DMS79 treated with DMSO at 0.1 percent for 48 hours (cell line): ENCODE results near the gene SETBP1.

ENCODE experiments used
- DNase-seq: peaks from one replicate; lab custom pipeline; 2025; lab: John Stamatoyannopoulos, UW

SETBP1 gene

DNA sequence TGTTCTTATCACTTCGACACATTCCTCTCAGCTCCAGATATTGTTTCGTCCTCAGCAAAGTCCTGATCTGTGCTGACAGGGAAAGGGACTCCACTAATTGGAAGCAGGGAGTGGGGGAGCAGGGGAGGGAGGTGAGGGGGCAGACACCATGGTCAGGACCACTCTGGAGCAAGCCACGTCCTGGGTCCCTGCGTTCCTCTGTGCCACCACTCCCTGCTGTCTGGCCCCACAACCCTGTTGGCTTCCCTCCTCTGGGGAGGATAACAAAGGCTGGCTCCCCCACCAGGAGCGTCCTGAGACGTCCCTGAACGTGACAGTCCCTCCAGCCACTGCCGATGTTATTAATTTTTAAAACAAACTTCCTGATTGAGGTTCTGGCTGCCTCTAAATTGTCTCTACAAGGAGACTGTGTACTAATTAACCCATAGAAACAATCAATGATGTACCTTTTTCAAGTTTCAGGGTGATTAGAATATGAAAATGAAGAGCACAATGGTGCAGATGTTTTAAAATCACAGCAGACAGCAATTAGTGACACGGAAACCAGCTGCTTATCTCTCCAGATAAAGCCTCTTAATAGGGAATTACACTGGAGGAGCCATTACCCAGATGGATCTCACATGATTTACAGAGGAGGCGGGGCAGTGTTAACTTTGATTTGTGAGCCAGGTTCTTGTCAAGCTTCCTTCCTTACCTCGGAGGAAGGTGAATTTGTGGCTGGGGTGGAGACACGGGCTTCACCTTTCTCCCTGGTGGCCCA lies 257.5 kb downstream of the SETBP1 start:
- peak; percentile 86 for DNase-seq

DNA sequence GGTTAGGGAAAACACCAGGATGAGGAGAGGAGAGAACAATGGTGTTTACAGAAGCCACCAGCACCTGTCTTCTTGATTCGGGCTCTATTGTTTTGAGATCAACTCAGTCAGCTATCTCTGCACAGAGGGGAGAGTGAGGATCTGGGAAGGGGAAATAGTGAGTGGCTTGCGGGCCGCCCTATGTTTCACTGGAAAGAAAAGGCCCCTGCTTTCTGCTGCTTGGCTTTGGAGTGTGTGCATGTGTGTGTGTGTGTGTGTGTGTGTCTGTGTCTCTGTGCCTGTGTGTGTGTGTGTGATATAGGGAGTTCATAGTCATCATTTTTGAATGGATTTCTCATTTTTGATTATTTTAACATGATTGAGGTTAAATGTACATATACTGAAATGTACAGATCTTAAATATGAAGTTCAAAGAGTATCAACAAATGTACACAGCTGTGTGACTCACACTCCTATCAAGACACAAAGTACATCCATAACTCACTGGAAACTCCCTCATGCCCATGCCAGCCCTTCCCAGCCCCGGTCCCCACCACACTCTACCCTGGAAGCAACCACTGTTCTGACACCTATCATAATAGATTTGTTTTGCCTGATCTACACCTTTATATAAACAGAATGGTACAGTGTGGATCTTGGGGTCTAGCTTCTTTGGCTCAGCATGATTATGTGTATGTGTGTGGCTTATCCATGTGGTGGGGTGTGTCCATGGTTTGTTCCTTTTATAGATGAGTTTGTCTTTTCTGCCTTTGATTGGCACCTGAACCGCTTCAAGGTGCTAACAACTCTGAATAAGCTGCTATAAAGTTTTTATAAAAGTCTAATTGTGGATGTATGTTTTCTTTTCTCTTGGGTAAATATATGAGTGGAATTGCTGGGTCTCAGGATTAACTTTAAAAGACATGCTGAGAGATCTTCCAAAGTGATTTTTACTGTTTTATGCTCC lies 258.3 kb downstream of the SETBP1 start:
- DNase-seq = no peak

DNA sequence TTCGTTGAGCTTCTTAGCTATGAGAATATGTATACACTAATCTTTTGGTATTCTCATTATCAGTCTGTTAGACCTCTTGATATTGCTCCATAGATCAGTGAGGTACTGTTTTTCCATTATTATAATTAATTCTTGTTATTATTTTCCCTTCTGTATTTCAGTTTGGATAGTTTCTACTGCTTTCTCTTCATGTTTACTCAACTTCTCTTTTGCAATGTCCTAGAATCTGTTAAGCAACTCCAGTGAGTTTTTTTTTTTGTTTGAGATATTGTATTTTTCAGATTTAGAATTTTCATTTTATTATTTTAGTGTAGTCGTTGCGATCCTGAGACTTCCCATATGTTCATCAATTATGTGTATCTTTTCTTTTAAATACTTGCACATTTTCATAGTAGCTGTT lies 260.8 kb downstream of the SETBP1 start:
- no peak for DNase-seq

DNA sequence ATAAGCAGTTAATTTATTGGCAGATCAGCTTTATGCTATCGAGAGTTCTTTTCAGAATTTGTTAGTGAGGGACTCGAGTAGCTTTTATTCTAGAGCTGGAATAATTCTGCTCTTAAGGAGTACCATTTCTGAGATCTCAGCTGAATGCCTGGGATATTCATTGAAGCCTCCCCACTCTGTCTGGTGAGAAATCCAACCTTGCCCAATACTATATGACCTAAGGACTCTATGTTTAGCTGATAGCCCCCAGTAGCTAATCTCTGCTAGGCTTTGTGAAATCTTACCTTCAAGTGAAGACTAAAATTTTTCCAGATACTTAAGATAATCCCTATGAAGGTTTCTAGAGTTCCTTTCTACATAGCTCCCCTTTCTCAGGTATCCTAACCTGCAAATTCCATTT lies 261.4 kb downstream of the SETBP1 start:
- DNase-seq = no peak

DNA sequence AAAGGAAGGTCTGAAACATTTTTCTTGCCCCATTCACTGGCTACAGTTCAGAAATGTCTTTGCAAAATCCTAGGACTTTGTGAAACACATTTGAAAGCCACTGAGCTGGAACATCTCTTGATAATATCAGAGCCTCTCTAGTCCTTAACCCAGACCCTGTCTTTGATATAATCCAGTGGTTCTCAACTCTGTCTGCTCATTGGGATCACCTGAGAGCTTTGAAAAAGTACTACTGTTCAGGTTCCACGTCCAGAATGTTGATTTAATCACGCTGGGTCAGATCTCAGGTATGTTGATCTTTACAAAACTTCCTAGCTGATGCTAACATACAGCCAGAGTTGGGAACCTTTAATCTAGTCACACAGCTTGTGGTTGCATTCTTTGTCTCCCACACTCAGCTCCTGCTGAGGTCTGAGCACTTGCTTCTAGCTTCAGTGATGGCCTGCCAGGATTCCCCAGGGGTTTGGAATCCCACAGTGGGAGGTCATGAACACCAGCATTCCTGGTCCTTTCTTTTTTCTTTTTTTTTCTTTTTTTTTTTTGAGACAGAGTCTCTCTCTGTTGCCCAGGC lies 262.7 kb downstream of the SETBP1 start:
- DNase-seq = peak; percentile 48

DNA sequence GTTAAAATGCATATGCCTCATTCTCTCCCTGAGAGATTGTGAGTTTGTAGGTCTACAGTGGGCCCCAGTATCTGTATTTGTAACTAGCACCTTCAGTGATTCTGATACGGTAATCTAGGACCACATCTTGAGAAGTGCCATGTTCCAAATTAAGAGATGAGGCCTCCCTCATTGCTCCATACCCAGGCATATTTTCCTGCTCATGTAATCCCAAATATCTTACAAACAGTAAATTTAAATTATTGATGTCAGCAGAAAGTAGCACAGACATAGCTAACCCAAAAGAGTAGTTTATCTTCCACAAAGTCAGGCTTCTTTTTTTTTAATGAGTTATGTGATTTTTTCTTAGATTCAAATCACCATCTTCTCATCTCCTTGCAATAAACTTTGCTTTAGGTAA lies 263.8 kb downstream of the SETBP1 start:
- DNase-seq = no peak

DNA sequence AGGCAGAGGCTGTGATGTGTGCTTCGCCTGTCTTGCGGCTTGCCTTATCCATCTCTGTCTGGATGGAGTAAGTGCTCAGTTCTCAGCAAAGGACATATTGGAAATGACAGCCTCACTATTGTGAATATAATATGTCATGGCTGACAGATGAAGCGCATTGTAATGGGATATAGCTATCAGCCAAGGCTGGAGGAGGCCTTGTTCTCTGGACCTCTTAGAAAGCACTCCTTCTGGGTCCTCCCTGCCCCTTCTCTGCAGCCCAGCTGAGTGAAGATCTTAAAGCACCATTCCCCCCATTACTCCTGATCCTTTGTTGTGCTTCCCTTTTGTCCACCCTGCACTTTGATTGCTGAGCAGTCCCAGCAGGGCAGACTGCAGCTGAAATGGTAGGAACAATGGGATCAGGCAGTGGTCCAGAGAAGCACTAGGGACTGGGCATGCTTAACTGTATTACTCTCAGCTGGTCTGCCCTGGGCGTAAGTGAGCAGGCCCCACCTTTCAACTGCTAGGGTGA lies 265.3 kb downstream of the SETBP1 start:
- DNase-seq = peak; percentile 99

DNA sequence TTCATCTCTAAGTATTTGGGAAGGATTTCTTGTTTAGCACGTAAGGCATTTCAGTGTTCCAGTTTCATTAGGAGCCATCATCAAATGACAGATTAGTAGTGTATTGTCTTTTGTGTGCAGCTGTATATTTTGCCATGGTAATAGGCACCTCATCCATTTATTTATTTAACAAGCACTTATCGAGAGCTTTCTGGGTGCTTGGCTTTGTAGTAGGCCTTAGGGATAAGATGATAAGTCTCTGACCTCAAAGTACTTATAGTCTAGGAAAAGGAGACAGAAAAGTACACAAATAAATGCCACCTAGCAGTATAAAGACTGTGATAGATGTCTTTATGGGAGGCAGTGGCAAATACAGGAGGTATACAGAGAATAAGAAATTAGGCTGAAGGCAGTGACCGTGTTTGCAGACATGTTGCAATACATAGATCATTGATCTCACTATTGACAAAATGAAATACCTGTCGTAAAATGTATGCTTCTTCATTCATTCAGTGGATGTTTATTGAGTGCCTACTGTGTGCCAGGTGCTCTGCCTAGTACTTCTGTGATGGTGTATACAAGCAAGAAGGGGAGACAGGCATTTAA lies 265.9 kb downstream of the SETBP1 start:
- DNase-seq = peak; percentile 99

DNA sequence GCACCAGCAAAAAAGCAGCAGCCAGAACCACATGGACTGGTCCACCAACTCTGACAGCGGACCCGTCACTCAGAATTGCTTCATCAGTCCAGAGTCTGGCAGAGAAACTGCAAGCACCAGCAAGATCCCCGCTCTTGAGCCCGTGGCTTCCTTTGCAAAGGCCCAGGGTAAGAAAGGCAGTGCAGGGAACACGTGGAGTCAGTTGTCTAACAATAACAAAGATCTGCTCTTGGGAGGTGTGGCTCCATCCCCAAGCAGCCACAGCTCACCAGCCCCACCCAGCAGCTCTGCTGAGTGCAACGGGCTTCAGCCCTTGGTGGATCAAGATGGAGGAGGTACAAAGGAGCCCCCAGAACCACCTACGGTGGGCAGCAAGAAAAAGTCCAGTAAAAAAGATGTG lies 269.3 kb downstream of the SETBP1 start:
- no peak for DNase-seq

DNA sequence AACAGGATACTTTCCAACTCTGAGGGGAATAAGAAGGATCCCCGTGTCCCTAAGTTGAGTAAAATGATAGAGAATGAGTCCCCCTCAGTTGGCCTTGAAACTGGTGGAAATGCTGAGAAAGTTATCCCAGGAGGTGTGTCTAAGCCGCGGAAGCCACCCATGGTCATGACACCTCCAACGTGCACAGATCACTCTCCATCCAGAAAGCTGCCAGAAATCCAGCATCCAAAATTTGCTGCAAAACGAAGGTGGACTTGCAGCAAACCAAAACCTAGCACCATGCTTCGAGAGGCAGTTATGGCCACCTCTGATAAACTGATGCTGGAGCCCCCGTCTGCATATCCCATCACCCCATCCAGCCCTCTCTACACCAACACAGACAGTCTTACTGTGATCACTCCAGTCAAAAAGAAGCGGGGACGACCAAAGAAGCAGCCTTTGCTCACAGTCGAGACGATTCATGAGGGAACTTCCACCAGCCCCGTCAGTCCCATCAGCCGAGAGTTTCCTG lies 270.1 kb downstream of the SETBP1 start:
- no peak for DNase-seq

DNA sequence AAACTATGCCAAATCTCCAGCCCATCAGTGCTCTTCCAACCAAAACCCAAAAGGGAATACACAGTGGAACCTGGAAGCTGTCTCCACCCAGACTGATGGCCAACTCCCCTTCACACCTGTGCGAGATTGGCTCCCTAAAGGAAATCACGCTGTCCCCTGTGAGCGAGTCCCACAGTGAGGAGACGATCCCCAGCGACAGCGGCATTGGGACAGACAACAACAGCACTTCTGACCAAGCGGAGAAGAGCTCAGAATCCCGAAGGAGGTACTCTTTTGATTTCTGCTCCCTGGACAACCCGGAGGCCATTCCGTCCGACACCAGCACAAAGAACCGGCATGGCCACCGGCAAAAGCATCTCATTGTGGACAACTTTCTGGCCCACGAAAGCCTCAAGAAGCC lies 271.1 kb downstream of the SETBP1 start:
- no peak for DNase-seq

DNA sequence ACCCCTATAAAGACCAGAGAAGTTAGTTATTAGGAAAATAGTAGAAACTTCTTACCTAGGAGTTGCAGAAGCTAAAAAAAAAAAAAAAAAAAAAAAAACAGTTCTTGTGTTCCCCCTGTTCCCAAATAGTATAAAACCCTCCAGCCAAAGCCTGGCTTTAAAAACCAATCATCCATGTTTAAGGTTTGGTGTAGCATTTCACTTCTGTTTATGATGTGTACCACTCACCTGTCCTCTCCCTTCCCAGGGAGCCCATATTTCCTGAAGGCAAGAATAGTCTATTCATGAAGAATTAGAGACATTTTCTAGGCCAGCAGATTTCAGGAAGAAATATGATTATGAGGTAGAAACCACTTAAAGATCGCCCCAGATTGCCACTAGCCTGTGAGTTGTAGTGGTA lies 273.6 kb downstream of the SETBP1 start:
- peak; percentile 87 for DNase-seq

DNA sequence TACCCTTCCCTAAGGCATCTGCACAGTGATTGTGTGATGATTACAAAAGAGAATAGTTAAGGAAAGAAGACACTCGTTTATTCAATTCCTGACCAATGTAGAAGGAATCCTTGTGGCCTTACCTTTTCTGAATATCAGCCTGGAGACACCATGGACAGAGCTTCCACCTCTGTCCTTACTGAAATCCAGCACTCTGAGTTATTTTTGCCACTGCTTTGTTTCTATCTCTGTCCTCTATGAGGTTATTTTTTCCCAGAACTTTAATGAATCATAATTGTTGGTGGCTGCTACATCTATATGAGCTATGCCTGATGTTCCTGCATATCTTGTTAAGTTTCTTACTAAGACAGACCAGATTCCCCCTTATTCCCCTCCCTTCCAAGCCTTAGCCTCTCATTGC lies 275.1 kb downstream of the SETBP1 start:
- DNase-seq = no peak

DNA sequence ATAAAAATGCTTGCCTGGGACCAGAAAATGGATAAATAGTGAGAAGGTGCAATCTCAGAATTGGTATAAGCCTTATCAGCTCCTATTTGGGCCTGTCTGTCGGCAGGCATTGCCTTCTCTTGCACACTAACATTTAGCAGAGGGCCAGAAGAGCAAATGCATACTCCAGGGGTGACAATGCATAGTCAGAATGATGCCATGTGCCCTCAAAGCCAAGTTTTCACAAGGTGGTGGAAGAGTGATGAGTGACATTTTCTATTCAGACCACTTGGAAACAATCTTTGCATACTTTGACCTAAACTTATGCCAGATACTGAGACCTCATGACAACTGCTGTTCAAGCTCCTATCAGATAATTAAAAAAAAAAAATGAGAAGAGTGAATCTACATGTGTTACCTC lies 276.3 kb downstream of the SETBP1 start:
- DNase-seq = no peak

DNA sequence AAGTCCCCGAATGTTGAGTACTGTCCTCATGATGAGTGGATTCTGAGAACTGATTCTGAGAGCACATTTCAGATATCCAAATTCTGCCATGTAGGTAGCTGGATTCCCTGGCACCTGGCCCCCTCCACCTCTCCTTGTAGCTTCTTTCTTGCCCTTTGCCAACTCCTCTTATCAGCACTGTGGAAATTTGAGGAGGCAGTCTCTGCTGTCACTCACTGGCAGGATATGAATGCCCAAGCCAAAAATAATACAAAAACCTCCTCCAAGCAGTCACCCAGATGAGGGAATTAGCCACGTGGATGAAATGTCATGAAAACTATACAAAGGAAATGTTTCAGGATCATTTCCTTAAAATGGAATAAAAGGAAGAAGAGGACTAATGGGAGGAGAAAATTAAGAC lies 276.8 kb downstream of the SETBP1 start:
- no peak for DNase-seq

DNA sequence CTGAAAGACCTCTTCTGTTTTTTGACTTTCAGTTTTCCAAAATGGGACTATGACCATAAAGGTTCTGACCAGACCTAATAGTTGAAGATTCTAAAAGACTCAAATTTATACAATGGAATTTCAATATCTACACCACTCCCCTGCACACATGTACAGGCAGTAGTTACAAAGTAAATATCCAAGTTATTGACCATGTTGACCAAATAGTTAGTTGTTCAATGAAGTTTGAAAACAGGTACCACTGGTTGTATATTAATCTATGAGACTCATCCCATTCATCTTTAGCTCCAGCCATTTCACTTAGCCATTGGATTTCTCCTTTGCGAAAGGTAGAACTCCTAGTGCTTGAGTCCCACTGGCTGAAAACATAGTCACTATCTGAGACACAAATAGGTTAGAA lies 277.4 kb downstream of the SETBP1 start:
- no peak for DNase-seq

DNA sequence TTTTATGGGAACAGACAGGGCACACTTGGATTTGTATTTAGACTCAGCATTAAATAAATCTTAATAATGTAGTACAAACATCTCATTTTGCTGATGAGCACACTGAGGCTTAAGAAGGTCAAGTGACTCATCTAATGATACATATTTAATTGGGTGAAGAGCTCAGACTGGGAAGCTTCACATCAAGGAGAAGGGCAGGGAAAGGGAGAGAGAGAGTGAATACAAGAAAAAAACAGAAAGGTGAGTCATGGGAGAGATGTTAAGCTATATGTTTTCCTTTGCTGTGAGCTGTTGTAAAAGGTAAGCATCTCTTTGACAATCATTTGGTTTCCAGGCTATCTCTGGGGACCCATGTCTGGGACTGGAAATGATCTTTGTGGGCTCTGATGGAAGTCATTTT lies 277.8 kb downstream of the SETBP1 start:
- no peak for DNase-seq

DNA sequence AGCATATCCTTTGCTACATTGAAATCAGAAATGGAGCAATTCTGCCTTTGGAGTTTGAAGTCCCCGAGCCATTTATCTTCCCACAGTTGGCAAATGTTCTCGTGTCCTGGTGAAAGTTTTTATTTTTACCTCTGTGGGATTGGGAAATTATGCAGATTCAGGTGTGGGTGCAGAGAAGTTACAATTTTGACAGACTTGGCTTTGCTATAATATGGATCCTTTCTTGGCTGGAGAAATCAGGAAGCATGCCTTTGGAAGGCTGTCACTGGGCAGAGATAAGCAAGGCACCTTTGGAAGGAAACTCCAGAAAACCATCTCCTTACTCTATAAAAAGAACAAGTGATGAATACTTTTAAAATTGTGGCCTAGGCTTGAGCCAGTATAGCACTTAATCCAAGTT lies 278.3 kb downstream of the SETBP1 start:
- no peak for DNase-seq

DNA sequence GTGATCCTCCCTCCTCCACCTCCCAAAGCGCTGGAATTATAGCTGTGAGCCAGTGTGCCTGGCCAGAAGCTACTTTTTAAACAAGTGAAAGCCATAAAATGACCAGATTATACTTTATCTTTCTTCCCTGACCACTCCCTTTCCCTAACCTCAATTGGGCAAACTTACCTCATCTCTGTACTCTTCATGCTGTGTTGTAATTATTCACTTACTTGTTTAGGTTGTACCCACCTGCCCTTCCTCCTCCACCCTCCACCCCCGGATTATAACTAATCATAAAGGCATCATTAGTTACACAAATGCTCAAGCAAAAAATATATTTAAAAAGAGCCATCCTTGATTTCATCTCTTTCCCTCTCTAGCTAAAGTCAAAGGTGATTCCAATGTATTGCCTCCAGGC lies 279.9 kb downstream of the SETBP1 start:
- no peak for DNase-seq

DNA sequence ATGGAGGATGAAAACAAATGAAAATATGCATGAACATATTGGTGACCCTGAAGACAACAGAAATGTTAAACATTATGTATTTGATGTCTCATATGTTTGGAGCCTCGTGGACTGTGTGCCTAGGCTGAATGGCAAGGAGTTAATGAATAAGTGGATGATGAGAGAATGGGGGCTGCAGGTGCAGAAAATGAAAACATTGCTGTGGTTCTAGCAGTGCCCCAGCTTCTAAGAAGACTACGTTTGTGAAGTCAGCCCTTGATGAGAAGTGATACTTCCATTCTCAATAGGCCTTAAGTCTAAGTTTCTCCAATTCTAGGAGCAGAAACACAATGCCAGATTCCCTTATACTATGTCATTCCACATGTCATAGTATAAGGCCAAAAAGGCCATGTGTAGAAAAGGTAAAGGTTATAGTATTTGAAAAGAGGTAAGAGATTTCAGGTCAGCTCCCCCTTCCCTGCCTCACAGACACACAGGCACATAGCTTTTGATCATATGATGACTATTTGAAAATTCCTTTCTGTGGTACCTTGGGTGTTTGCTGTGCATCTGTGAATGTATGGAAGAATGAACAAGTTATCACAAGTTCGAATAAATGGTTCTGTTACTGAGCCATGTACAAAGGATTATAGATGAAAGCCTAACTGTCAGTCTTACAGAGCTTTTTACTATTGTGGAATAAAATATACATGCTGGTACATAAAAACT lies 280.8 kb downstream of the SETBP1 start:
- no peak for DNase-seq

DNA sequence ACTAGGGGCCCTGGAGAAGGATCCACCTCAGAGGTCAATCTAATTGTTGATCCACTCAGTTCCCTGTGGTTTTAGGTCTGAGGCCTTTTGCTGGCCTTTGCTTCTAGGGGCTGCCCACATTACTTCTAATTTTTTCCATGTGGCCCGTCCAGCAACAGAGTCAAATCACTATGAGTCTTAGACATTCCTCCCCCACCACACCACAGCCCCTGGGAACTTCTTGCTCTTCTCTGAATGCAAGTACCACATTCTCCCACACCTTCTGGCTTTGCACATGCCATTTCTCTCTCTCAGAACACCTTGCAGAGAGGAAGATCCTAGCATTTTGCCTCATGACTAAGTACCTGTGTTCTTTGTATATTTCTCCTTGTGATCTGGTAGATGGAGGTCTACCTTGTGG lies 286.9 kb downstream of the SETBP1 start:
- DNase-seq = no peak

DNA sequence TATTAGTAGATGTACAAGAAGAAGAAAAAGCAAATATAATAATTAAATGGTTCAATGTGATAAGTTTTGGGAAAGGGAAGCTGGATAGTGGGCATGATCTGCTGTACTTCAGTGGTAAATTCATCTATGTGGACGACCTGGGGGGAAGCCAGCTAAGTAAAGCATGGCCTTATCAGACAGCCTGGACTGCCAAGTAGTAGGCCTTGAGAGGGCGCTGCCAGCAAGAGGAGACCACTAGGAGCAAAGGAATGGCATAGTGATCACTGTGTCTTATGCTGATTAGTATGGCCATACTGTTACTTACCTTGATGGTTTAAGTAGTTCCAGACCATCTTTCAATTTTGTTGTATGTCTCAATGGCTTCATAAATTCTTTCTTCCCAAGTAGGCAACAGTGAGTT lies 287.6 kb downstream of the SETBP1 start:
- no peak for DNase-seq
